Measurements from ENCODE around the gene UBE2F. TPM values are rescaled to one million over a fixed set of nuclear protein-coding genes. Genes with fewer than 3 reads are reported as not detected.

Gene UBE2F
- polyA plus RNA-seq, 1 of the 3 experiments (the other 2 are of a cell fraction), result 56.9 TPM

- DNase-seq, result no peak
- no peaks in the 10 kb centered on the region for H4K20me1 ChIP-seq (ENCODE audit: insufficient read depth)
- TF ChIP-seq TCF12 (IDR thresholded peaks at IDR 0.05), result no peak
- TF ChIP-seq RFX5 (IDR thresholded peaks at IDR 0.05; ENCODE audit: low read length), result no peak
- TF ChIP-seq CHD2 (IDR thresholded peaks at IDR 0.05; ENCODE audit: low read length, partially characterized antibody), result no peak
- no peak for TF ChIP-seq CTCF (IDR thresholded peaks at IDR 0.05)
- no peak for TF ChIP-seq POLR2AphosphoS5 (IDR thresholded peaks at IDR 0.05; ENCODE audit: low read depth, low read length)
- TF ChIP-seq RAD21 (IDR thresholded peaks at IDR 0.05; ENCODE audit: low read length), result no peak
- no peak for TF ChIP-seq YY1 (IDR thresholded peaks at IDR 0.05; ENCODE audit: low read depth)
- TF ChIP-seq, protein P1, sequence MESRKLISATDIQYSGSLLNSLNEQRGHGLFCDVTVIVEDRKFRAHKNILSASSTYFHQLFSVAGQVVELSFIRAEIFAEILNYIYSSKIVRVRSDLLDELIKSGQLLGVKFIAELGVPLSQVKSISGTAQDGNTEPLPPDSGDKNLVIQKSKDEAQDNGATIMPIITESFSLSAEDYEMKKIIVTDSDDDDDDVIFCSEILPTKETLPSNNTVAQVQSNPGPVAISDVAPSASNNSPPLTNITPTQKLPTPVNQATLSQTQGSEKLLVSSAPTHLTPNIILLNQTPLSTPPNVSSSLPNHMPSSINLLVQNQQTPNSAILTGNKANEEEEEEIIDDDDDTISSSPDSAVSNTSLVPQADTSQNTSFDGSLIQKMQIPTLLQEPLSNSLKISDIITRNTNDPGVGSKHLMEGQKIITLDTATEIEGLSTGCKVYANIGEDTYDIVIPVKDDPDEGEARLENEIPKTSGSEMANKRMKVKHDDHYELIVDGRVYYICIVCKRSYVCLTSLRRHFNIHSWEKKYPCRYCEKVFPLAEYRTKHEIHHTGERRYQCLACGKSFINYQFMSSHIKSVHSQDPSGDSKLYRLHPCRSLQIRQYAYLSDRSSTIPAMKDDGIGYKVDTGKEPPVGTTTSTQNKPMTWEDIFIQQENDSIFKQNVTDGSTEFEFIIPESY (IDR thresholded peaks at IDR 0.05; ENCODE audit: borderline replicate concordance, low read depth), result no peak
- TF ChIP-seq FOXM1 (IDR thresholded peaks at IDR 0.05; ENCODE audit: low read depth), result no peak
- TF ChIP-seq, protein P2, sequence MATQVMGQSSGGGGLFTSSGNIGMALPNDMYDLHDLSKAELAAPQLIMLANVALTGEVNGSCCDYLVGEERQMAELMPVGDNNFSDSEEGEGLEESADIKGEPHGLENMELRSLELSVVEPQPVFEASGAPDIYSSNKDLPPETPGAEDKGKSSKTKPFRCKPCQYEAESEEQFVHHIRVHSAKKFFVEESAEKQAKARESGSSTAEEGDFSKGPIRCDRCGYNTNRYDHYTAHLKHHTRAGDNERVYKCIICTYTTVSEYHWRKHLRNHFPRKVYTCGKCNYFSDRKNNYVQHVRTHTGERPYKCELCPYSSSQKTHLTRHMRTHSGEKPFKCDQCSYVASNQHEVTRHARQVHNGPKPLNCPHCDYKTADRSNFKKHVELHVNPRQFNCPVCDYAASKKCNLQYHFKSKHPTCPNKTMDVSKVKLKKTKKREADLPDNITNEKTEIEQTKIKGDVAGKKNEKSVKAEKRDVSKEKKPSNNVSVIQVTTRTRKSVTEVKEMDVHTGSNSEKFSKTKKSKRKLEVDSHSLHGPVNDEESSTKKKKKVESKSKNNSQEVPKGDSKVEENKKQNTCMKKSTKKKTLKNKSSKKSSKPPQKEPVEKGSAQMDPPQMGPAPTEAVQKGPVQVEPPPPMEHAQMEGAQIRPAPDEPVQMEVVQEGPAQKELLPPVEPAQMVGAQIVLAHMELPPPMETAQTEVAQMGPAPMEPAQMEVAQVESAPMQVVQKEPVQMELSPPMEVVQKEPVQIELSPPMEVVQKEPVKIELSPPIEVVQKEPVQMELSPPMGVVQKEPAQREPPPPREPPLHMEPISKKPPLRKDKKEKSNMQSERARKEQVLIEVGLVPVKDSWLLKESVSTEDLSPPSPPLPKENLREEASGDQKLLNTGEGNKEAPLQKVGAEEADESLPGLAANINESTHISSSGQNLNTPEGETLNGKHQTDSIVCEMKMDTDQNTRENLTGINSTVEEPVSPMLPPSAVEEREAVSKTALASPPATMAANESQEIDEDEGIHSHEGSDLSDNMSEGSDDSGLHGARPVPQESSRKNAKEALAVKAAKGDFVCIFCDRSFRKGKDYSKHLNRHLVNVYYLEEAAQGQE (IDR thresholded peaks at IDR 0.05; ENCODE audit: low read depth, low read length), result no peak
- TF ChIP-seq, protein P3, sequence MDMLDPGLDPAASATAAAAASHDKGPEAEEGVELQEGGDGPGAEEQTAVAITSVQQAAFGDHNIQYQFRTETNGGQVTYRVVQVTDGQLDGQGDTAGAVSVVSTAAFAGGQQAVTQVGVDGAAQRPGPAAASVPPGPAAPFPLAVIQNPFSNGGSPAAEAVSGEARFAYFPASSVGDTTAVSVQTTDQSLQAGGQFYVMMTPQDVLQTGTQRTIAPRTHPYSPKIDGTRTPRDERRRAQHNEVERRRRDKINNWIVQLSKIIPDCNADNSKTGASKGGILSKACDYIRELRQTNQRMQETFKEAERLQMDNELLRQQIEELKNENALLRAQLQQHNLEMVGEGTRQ (IDR thresholded peaks at IDR 0.05; ENCODE audit: borderline replicate concordance, low read depth, low read length), result no peak
- no peak for TF ChIP-seq SIN3A (IDR thresholded peaks at IDR 0.05; ENCODE audit: borderline replicate concordance, low read depth, low read length)
- no peak for TF ChIP-seq SMC3 (IDR thresholded peaks at IDR 0.05; ENCODE audit: low read depth, low read length)
- TF ChIP-seq TAF1 (IDR thresholded peaks at IDR 0.05; ENCODE audit: borderline replicate concordance, low read depth, low read length), result no peak
- TF ChIP-seq MEF2A (IDR thresholded peaks at IDR 0.05; ENCODE audit: borderline replicate concordance, low read depth), result no peak
- TF ChIP-seq GATA2 (CRISPR knock-in tag; IDR thresholded peaks at IDR 0.05), result no peak
- TF ChIP-seq NFIC (IDR thresholded peaks at IDR 0.05; ENCODE audit: borderline replicate concordance), result no peak
- H3K27me3 ChIP-seq (ENCODE audit: insufficient read depth), result no peaks in the 10 kb centered on the region
- H2AFZ ChIP-seq (ENCODE audit: low read depth), result no peak overlapping the region
- no peaks in the 10 kb centered on the region for H3K9me3 ChIP-seq
- H3K9ac ChIP-seq, result no peak overlapping the region
- CTCF ChIA-PET, result no interaction called here
- H3K9me2 ChIP-seq, result no peaks in the 10 kb centered on the region
- POLR2A ChIA-PET, result no interaction called here
- H3K79me2 ChIP-seq (ENCODE audit: insufficient read depth), result no peaks in the 10 kb centered on the region
- H3K4me3 ChIP-seq (ENCODE audit: low read depth in 2 of 2, low read length in 1 of 2), result no peak overlapping the region
- H3K4me1 ChIP-seq (ENCODE audit: control insufficient read depth in 1 of 2, insufficient read depth in 2 of 2, low read depth in 1 of 2, low read length in 1 of 2), result no peaks in the 10 kb centered on the region
- H3K4me2 ChIP-seq, result no peak overlapping the region
- no peak overlapping the region for H3K27ac ChIP-seq (ENCODE audit: low read depth in 2 of 2, low read length in 1 of 2)
- 92% methylated on average over 9 of the region's 9 CpGs for WGBS (ENCODE audit: low lambda C conversion rate)
- H3F3A ChIP-seq (replicated peaks; ENCODE audit: insufficient read depth), result no peaks in the 10 kb centered on the region
- peaks cover 41 to 51% of the 10 kb centered on the region in 2 experiments for H3K36me3 ChIP-seq (replicated peaks in 1 of 2; ENCODE audit: control insufficient read depth in 1 of 2, insufficient read depth in 2 of 2, low read length in 1 of 2)
Measured at GRCh38 chr2:238069877-238070276, 103.1 kb downstream of the UBE2F start.
